BJ (cell line): Measurements from ENCODE around the gene DMAC2L. TPM values are rescaled to one million over a fixed set of nuclear protein-coding genes. Genes with fewer than 3 reads are reported as not detected.

Source experiments
- CTCF ChIA-PET: fragments of 350-600 bp; formaldehyde crosslinking; extraction: SDS; loops from one replicate; lab custom pipeline; 2021; ENCODE audit warnings: antibody characterized with exemption, inconsistent platforms; lab: Yijun Ruan, JAX
- POLR2A ChIA-PET: fragments of 300-600 bp; sonication (Branson Sonifier 250); formaldehyde crosslinking; extraction: SDS; loops from one replicate; lab custom pipeline; 2021; ENCODE audit warnings: antibody characterized with exemption; lab: Charles Lee
- DNase-seq: peaks from one replicate; pipeline ENCODE4 v3.0.0-alpha.2; 2011; ENCODE audit warnings: low read depth
- H3K27me3 ChIP-seq: 2 replicates; pipeline ENCODE4 v1.6.0; 2011; ENCODE audit warnings: low read length; ENCODE audit not compliant: control insufficient read depth, insufficient read depth
- H3K36me3 ChIP-seq: 2 replicates; pipeline ENCODE4 v1.5.1; 2011; ENCODE audit warnings: low read length; ENCODE audit not compliant: control insufficient read depth, insufficient read depth
- H3K4me3 ChIP-seq: 2 replicates; pipeline ENCODE4 v1.5.1; 2011; ENCODE audit warnings: low read depth, mild to moderate bottlenecking, control low read depth, low read length
- CTCF ChIP-seq: IDR thresholded peaks from 2 replicates; pipeline ENCODE4 v1.5.1; 2011; ENCODE audit warnings: low read depth, mild to moderate bottlenecking, control low read depth, inconsistent platforms, low read length, moderate library complexity; ENCODE audit not compliant: insufficient read depth
- polyA plus RNA-seq: library from polyadenylated mRNA; depleted of rRNA; stranded (reverse); fragments of >200 nt; gene quantifications from 2 replicates; pipeline ENCODE4 v1.2.3, GENCODE V29; 2011

The DMAC2L gene
- polyA plus RNA-seq, 1 experiment: 6.8 TPM

GRCh38 chr14:50272498-50272897 lies 39.6 kb upstream of the DMAC2L start:
- TF ChIP-seq CTCF: no peak
- Histone ChIP-seq H3K27me3 (no peaks in the 10 kb centered on the region), H3K36me3 (no peaks in the 10 kb centered on the region), H3K4me3 (no peak overlapping the region)
- ChIA-PET POLR2A (no interaction called here), CTCF (no interaction called here)
- DNase-seq: no peak

- Histone ChIP-seq H3K27me3 (no peaks in the 10 kb centered on the region), H3K4me3 (no peak overlapping the region), H3K36me3 (no peaks in the 10 kb centered on the region)
- POLR2A ChIA-PET: no interaction called here
- no peak for DNase-seq
- TF ChIP-seq CTCF: no peak
- CTCF ChIA-PET: no interaction called here
These were observed 26.3 kb upstream of the DMAC2L start for GRCh38 chr14:50285861-50286260.

- ChIA-PET POLR2A (no interaction called here), CTCF (interaction anchor here (0.5 kb wide), 1 partner anchor 160 kb away, joined by 3 read pairs; no protein-coding TSS in a partner anchor)
- no peaks in the 10 kb centered on the region for H3K27me3 ChIP-seq
- no peaks in the 10 kb centered on the region for H3K36me3 ChIP-seq
- no peak overlapping the region for H3K4me3 ChIP-seq
- no peak for TF ChIP-seq CTCF
- no peak for DNase-seq
These were observed 24.0 kb upstream of the DMAC2L start for GRCh38 chr14:50288146-50288545.

GRCh38 chr14:50290306-50290705 lies 21.8 kb upstream of the DMAC2L start:
- no peak overlapping the region for H3K4me3 ChIP-seq
- no peaks in the 10 kb centered on the region for H3K36me3 ChIP-seq
- DNase-seq: no peak
- CTCF ChIA-PET: no interaction called here
- TF ChIP-seq CTCF: no peak
- H3K27me3 ChIP-seq: no peaks in the 10 kb centered on the region
- POLR2A ChIA-PET: no interaction called here

GRCh38 chr14:50299585-50299984 lies 12.5 kb upstream of the DMAC2L start:
- no peak overlapping the region for H3K4me3 ChIP-seq
- no peak for DNase-seq
- H3K36me3 ChIP-seq: no peaks in the 10 kb centered on the region
- no peaks in the 10 kb centered on the region for H3K27me3 ChIP-seq
- TF ChIP-seq CTCF: no peak
- ChIA-PET CTCF (no interaction called here), POLR2A (no interaction called here)
